ENCODE data around the gene SRGN.

The SRGN gene

GRCh38 chr10:69068549-69068948, 19.4 kb upstream of the SRGN start:
- H3K4me3 ChIP-seq (ENCODE audit: low read length): no peak overlapping the region
- H3K4me1 ChIP-seq (ENCODE audit: insufficient read depth, low read length): no peaks in the 10 kb centered on the region
- peaks cover 6% of the 10 kb centered on the region for H3K27me3 ChIP-seq (ENCODE audit: insufficient read depth, low read length)
- H3K9me3 ChIP-seq (ENCODE audit: low read length): no peaks in the 10 kb centered on the region
- H2AFZ ChIP-seq (ENCODE audit: low read depth, low read length): no peak overlapping the region
- no peaks in the 10 kb centered on the region for H3K36me3 ChIP-seq (ENCODE audit: insufficient read depth, low read length)

- H3K9me3 ChIP-seq (ENCODE audit: low read length): no peaks in the 10 kb centered on the region
- H3K4me1 ChIP-seq (ENCODE audit: insufficient read depth, low read length): no peaks in the 10 kb centered on the region
- H3K36me3 ChIP-seq (ENCODE audit: insufficient read depth, low read length): no peaks in the 10 kb centered on the region
- no peak overlapping the region for H2AFZ ChIP-seq (ENCODE audit: low read depth, low read length)
- peaks cover 3% of the 10 kb centered on the region for H3K27me3 ChIP-seq (ENCODE audit: insufficient read depth, low read length)
- no peak overlapping the region for H3K4me3 ChIP-seq (ENCODE audit: low read length)
These were observed 18.5 kb upstream of the SRGN start for GRCh38 chr10:69069090-69070042.

- H3K36me3 ChIP-seq (ENCODE audit: insufficient read depth, low read length): no peaks in the 10 kb centered on the region
- H3K27me3 ChIP-seq (ENCODE audit: insufficient read depth, low read length): peaks cover 4% of the 10 kb centered on the region
- H3K4me3 ChIP-seq (ENCODE audit: low read length): no peak overlapping the region
- H3K9me3 ChIP-seq (ENCODE audit: low read length): no peaks in the 10 kb centered on the region
- no peak overlapping the region for H2AFZ ChIP-seq (ENCODE audit: low read depth, low read length)
- H3K4me1 ChIP-seq (ENCODE audit: insufficient read depth, low read length): no peaks in the 10 kb centered on the region
These were observed 17.0 kb upstream of the SRGN start for GRCh38 chr10:69070951-69071350.

- Histone ChIP-seq H2AFZ (ENCODE audit: low read depth, low read length) (no peak overlapping the region), H3K9me3 (ENCODE audit: low read length) (no peaks in the 10 kb centered on the region), H3K4me3 (ENCODE audit: low read length) (no peak overlapping the region), H3K36me3 (ENCODE audit: insufficient read depth, low read length) (no peaks in the 10 kb centered on the region), H3K4me1 (ENCODE audit: insufficient read depth, low read length) (no peaks in the 10 kb centered on the region), H3K27me3 (ENCODE audit: insufficient read depth, low read length) (peaks cover 4% of the 10 kb centered on the region)
These were observed 16.3 kb upstream of the SRGN start for GRCh38 chr10:69071610-69072009.

GRCh38 chr10:69073026-69073425, 14.9 kb upstream of the SRGN start:
- H3K36me3 ChIP-seq (ENCODE audit: insufficient read depth, low read length): no peaks in the 10 kb centered on the region
- H2AFZ ChIP-seq (ENCODE audit: low read depth, low read length): no peak overlapping the region
- no peaks in the 10 kb centered on the region for H3K4me1 ChIP-seq (ENCODE audit: insufficient read depth, low read length)
- no peaks in the 10 kb centered on the region for H3K9me3 ChIP-seq (ENCODE audit: low read length)
- H3K4me3 ChIP-seq (ENCODE audit: low read length): no peak overlapping the region
- H3K27me3 ChIP-seq (ENCODE audit: insufficient read depth, low read length): peaks cover 4% of the 10 kb centered on the region

- Histone ChIP-seq H3K4me1 (ENCODE audit: insufficient read depth, low read length) (no peaks in the 10 kb centered on the region), H2AFZ (ENCODE audit: low read depth, low read length) (no peak overlapping the region), H3K27me3 (ENCODE audit: insufficient read depth, low read length) (peaks cover 4% of the 10 kb centered on the region), H3K36me3 (ENCODE audit: insufficient read depth, low read length) (no peaks in the 10 kb centered on the region), H3K4me3 (ENCODE audit: low read length) (no peak overlapping the region), H3K9me3 (ENCODE audit: low read length) (no peaks in the 10 kb centered on the region)
These were observed 14.1 kb upstream of the SRGN start for GRCh38 chr10:69073736-69074364.

GRCh38 chr10:69074532-69074931, 13.4 kb upstream of the SRGN start:
- Histone ChIP-seq H2AFZ (ENCODE audit: low read depth, low read length) (no peak overlapping the region), H3K9me3 (ENCODE audit: low read length) (no peaks in the 10 kb centered on the region), H3K27me3 (ENCODE audit: insufficient read depth, low read length) (peaks cover 4% of the 10 kb centered on the region), H3K4me1 (ENCODE audit: insufficient read depth, low read length) (no peaks in the 10 kb centered on the region), H3K36me3 (ENCODE audit: insufficient read depth, low read length) (no peaks in the 10 kb centered on the region), H3K4me3 (ENCODE audit: low read length) (no peak overlapping the region)

GRCh38 chr10:69075431-69075830, 12.5 kb upstream of the SRGN start:
- Histone ChIP-seq H3K27me3 (ENCODE audit: insufficient read depth, low read length) (peaks cover 4% of the 10 kb centered on the region), H3K9me3 (ENCODE audit: low read length) (no peaks in the 10 kb centered on the region), H2AFZ (ENCODE audit: low read depth, low read length) (no peak overlapping the region), H3K4me3 (ENCODE audit: low read length) (no peak overlapping the region), H3K36me3 (ENCODE audit: insufficient read depth, low read length) (no peaks in the 10 kb centered on the region), H3K4me1 (ENCODE audit: insufficient read depth, low read length) (no peaks in the 10 kb centered on the region)

GRCh38 chr10:69078311-69078710, 9.6 kb upstream of the SRGN start:
- H3K27me3 ChIP-seq (ENCODE audit: insufficient read depth, low read length): peaks cover 4% of the 10 kb centered on the region
- no peaks in the 10 kb centered on the region for H3K36me3 ChIP-seq (ENCODE audit: insufficient read depth, low read length)
- no peaks in the 10 kb centered on the region for H3K9me3 ChIP-seq (ENCODE audit: low read length)
- H3K4me1 ChIP-seq (ENCODE audit: insufficient read depth, low read length): no peaks in the 10 kb centered on the region
- H2AFZ ChIP-seq (ENCODE audit: low read depth, low read length): no peak overlapping the region
- H3K4me3 ChIP-seq (ENCODE audit: low read length): no peak overlapping the region

- Histone ChIP-seq H3K36me3 (ENCODE audit: insufficient read depth, low read length) (no peaks in the 10 kb centered on the region), H3K27me3 (ENCODE audit: insufficient read depth, low read length) (peaks cover under 1% of the 10 kb centered on the region), H2AFZ (ENCODE audit: low read depth, low read length) (no peak overlapping the region), H3K4me1 (ENCODE audit: insufficient read depth, low read length) (no peaks in the 10 kb centered on the region), H3K4me3 (ENCODE audit: low read length) (no peak overlapping the region), H3K9me3 (ENCODE audit: low read length) (no peaks in the 10 kb centered on the region)
These were observed 7.7 kb upstream of the SRGN start for GRCh38 chr10:69080226-69080625.

- Histone ChIP-seq H3K27me3 (ENCODE audit: insufficient read depth, low read length) (no peaks in the 10 kb centered on the region), H3K4me1 (ENCODE audit: insufficient read depth, low read length) (peaks cover 3% of the 10 kb centered on the region), H3K4me3 (ENCODE audit: low read length) (no peak overlapping the region), H3K9me3 (ENCODE audit: low read length) (no peaks in the 10 kb centered on the region), H2AFZ (ENCODE audit: low read depth, low read length) (peak overlapping the region; percentile 49), H3K36me3 (ENCODE audit: insufficient read depth, low read length) (no peaks in the 10 kb centered on the region)
These were observed 1.8 kb upstream of the SRGN start for GRCh38 chr10:69086001-69086509.

GRCh38 chr10:69088471-69088769, 517 bp downstream of the SRGN start:
- Histone ChIP-seq H3K4me1 (ENCODE audit: insufficient read depth, low read length) (peaks cover 3% of the 10 kb centered on the region), H3K4me3 (ENCODE audit: low read length) (no peak overlapping the region), H3K27me3 (ENCODE audit: insufficient read depth, low read length) (no peaks in the 10 kb centered on the region), H3K9me3 (ENCODE audit: low read length) (no peaks in the 10 kb centered on the region), H2AFZ (ENCODE audit: low read depth, low read length) (no peak overlapping the region), H3K36me3 (ENCODE audit: insufficient read depth, low read length) (no peaks in the 10 kb centered on the region)

GRCh38 chr10:69088801-69089501, 1.0 kb downstream of the SRGN start:
- Histone ChIP-seq H2AFZ (ENCODE audit: low read depth, low read length) (no peak overlapping the region), H3K4me3 (ENCODE audit: low read length) (no peak overlapping the region), H3K36me3 (ENCODE audit: insufficient read depth, low read length) (no peaks in the 10 kb centered on the region), H3K27me3 (ENCODE audit: insufficient read depth, low read length) (no peaks in the 10 kb centered on the region), H3K4me1 (ENCODE audit: insufficient read depth, low read length) (peaks cover 3% of the 10 kb centered on the region), H3K9me3 (ENCODE audit: low read length) (no peaks in the 10 kb centered on the region)
